CD4-positive, alpha-beta T cell treated with Interferon gamma for 1 hour (primary cell): ENCODE results near the gene PILRA.
"Not testable (repeated sequence)": the region's sequence is repeated elsewhere in the genome, so short reads cannot be mapped to it uniquely, and the experiment has no call there.

Experiments used
- DNase-seq: peaks from one replicate; pipeline ENCODE4 v3.0.0-alpha.2; 2020

The PILRA gene

GRCh38 chr7:100381531-100382233 lies 8.4 kb downstream of the PILRA start:
- not testable (repeated sequence) for DNase-seq

GRCh38 chr7:100382234-100382853 lies 9.1 kb downstream of the PILRA start:
- not testable (repeated sequence) for DNase-seq

- DNase-seq, result no peak
Measured at GRCh38 chr7:100384628-100385294, 11.5 kb downstream of the PILRA start.

GRCh38 chr7:100386940-100387339 lies 13.7 kb downstream of the PILRA start:
- no peak for DNase-seq

GRCh38 chr7:100387695-100388094 lies 14.4 kb downstream of the PILRA start:
- no peak for DNase-seq

- no peak for DNase-seq
Measured at GRCh38 chr7:100389437-100390088, 16.3 kb downstream of the PILRA start.

GRCh38 chr7:100390286-100391009 lies 17.2 kb downstream of the PILRA start:
- no peak for DNase-seq

- DNase-seq, result no peak
Measured at GRCh38 chr7:100393233-100393905, 20.1 kb downstream of the PILRA start.

GRCh38 chr7:100394077-100394476 lies 20.8 kb downstream of the PILRA start:
- no peak for DNase-seq

GRCh38 chr7:100396421-100396982 lies 23.2 kb downstream of the PILRA start:
- peak; percentile 21 for DNase-seq

GRCh38 chr7:100397315-100398081 lies 24.2 kb downstream of the PILRA start:
- no peak for DNase-seq

- DNase-seq, result no peak
Measured at GRCh38 chr7:100398239-100398638, 25.0 kb downstream of the PILRA start.

- DNase-seq, result no peak
Measured at GRCh38 chr7:100400041-100400440, 26.8 kb downstream of the PILRA start.

GRCh38 chr7:100400656-100401055 lies 27.4 kb downstream of the PILRA start:
- DNase-seq, result no peak

GRCh38 chr7:100401811-100402210 lies 28.5 kb downstream of the PILRA start:
- no peak for DNase-seq

GRCh38 chr7:100402241-100402640 lies 29.0 kb downstream of the PILRA start:
- no peak for DNase-seq

GRCh38 chr7:100406767-100407166 lies 33.5 kb downstream of the PILRA start:
- no peak for DNase-seq

- DNase-seq, result peak; percentile 39
Measured at GRCh38 chr7:100407285-100408180, 34.2 kb downstream of the PILRA start.

GRCh38 chr7:100411101-100411500 lies 37.8 kb downstream of the PILRA start:
- no peak for DNase-seq

- no peak for DNase-seq
Measured at GRCh38 chr7:100413346-100413745, 40.1 kb downstream of the PILRA start.
